HepG2 (cell line): ENCODE measurements around the gene CPT1B. TPM values are rescaled to one million over a fixed set of nuclear protein-coding genes. Genes with fewer than 3 reads are reported as not detected.

Source experiments
- ADNP ChIP-seq: sonication (generic); formaldehyde crosslinking; IDR thresholded peaks from 2 replicates; pipeline ENCODE4 v1.4.0; 2020; ENCODE audit warnings: missing genetic modification reagents
- ARID5B ChIP-seq: IDR thresholded peaks from 2 replicates; pipeline ENCODE4 v1.4.0; 2020; ENCODE audit warnings: mild to moderate bottlenecking, missing genetic modification reagents
- BRCA1 ChIP-seq: sonication (generic); formaldehyde crosslinking; IDR thresholded peaks from 2 replicates; pipeline ENCODE4 v1.4.0; 2020; ENCODE audit warnings: missing genetic modification reagents
- DNMT1 ChIP-seq: sonication (generic); formaldehyde crosslinking; IDR thresholded peaks from 2 replicates; pipeline ENCODE4 v1.5.1; 2020; ENCODE audit warnings: mild to moderate bottlenecking, missing genetic modification reagents
- FOXM1 ChIP-seq: sonication (generic); formaldehyde crosslinking; IDR thresholded peaks from 2 replicates; pipeline ENCODE4 v1.5.0; 2020; ENCODE audit warnings: missing genetic modification reagents
- GATA4 ChIP-seq: sonication (generic); IDR thresholded peaks from 2 replicates; pipeline ENCODE4 v1.6.1; 2016; ENCODE audit warnings: antibody characterized with exemption, low read depth, borderline replicate concordance
- MYPOP ChIP-seq: sonication (generic); formaldehyde crosslinking; IDR thresholded peaks from 2 replicates; pipeline ENCODE4 v1.8.1; 2023; ENCODE audit warnings: mild to moderate bottlenecking, moderate library complexity, missing genetic modification reagents
- NR1H2 ChIP-seq: sonication (generic); formaldehyde crosslinking; IDR thresholded peaks from 2 replicates; pipeline ENCODE4 v1.8.1; 2022; ENCODE audit warnings: low read depth, missing genetic modification reagents, borderline replicate concordance
- RNF2 ChIP-seq: fragments of 450-650 bp; conservative IDR thresholded peaks from 2 replicates; pipeline ENCODE4 v1.6.1; 2016; ENCODE audit warnings: low read depth
- XBP1 ChIP-seq: sonication (generic); formaldehyde crosslinking; IDR thresholded peaks from 2 replicates; pipeline ENCODE4 v1.5.0; 2020; ENCODE audit warnings: missing genetic modification reagents
- ZMAT3 ChIP-seq: sonication (generic); formaldehyde crosslinking; conservative IDR thresholded peaks from 2 replicates; pipeline ENCODE4 v1.7.0; 2021; ENCODE audit warnings: missing genetic modification reagents
- ZNF451 ChIP-seq: sonication (generic); formaldehyde crosslinking; IDR thresholded peaks from 2 replicates; pipeline ENCODE4 v1.5.0; 2020; ENCODE audit warnings: mild to moderate bottlenecking, missing genetic modification reagents
- ZSCAN12 ChIP-seq: sonication (generic); formaldehyde crosslinking; IDR thresholded peaks from 2 replicates; pipeline ENCODE4 v1.9.0; 2021; ENCODE audit warnings: mild to moderate bottlenecking, missing genetic modification reagents
- ZSCAN29 ChIP-seq: sonication (generic); formaldehyde crosslinking; conservative IDR thresholded peaks from 2 replicates; pipeline ENCODE4 v1.4.0; 2020; ENCODE audit warnings: mild to moderate bottlenecking, missing genetic modification reagents
- polyA plus RNA-seq, 8 experiments: library from polyadenylated mRNA; depleted of rRNA in 3 of 8; stranded (reverse) in 7 of 8; unstranded in 1 of 8; fragments of >200 nt; fragmentation: Illumina TruSeq in 4 of 8; extraction: Trizol in 4 of 8; gene quantifications; 2 replicates each; pipeline versions ENCODE4 v1.2.1 to v1.2.3, GENCODE V29; 2011 to 2016; ENCODE audit warnings: low read depth in 4 of 8, missing spikeins in 1 of 8, mixed read lengths in 1 of 8; ENCODE audit not compliant: insufficient read depth in 1 of 8
- total RNA-seq, 5 experiments: library from RNA; depleted of rRNA; stranded (reverse); fragments of >200 nt; fragmentation: Illumina TruSeq; extraction: Trizol; gene quantifications; 2 replicates each; pipeline ENCODE4 v1.2.3, GENCODE V29; 2016; ENCODE audit warnings: low read depth in 1 of 5
- TF ChIP-seq, protein P1 (sequence below): sonication (generic); formaldehyde crosslinking; IDR thresholded peaks from 2 replicates; pipeline ENCODE4 v1.9.0; 2021; ENCODE audit warnings: missing genetic modification reagents, borderline replicate concordance
- TF ChIP-seq, protein P2 (sequence below): sonication (generic); formaldehyde crosslinking; IDR thresholded peaks from 2 replicates; pipeline ENCODE4 v1.4.0; 2020; ENCODE audit warnings: low read depth, mild to moderate bottlenecking, missing genetic modification reagents
- TF ChIP-seq, protein P3 (sequence below): sonication (generic); formaldehyde crosslinking; IDR thresholded peaks from 2 replicates; pipeline ENCODE4 v1.4.0; 2020; ENCODE audit warnings: mild to moderate bottlenecking, missing genetic modification reagents, borderline replicate concordance

The CPT1B gene
- total and polyA plus RNA-seq, 2 of the 13 experiments (the other 11 are each of a cell fraction or from before 2014, with no cell fraction given): 9.2 to 19.5 TPM

DNA sequence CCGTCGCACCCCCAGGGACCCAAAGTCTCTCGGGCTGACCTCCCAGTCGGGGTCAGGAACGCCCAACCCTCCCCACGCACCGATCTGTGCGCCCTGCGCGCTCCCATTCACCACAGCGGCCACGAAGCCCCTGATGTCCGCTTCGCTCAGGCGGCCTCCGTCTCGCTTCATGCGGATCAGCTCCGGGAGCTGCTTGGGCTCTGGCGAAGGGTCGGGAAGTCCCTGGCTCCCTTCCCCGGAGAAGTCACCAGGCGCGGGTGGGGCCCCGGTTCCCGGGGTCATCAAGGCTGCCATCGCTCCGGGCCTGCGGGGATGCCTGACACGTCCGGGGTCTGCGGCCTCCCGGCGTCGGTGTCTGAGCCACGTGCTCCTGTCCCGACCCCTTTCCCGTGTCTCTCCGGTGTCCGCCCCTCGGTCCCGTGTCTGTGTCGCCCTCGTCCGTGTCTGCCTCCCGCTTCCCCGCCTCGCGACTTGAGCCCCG, 48.8 kb downstream of the CPT1B start (continued):
- TF ChIP-seq, protein P1, sequence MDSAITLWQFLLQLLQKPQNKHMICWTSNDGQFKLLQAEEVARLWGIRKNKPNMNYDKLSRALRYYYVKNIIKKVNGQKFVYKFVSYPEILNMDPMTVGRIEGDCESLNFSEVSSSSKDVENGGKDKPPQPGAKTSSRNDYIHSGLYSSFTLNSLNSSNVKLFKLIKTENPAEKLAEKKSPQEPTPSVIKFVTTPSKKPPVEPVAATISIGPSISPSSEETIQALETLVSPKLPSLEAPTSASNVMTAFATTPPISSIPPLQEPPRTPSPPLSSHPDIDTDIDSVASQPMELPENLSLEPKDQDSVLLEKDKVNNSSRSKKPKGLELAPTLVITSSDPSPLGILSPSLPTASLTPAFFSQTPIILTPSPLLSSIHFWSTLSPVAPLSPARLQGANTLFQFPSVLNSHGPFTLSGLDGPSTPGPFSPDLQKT (CRISPR knock-in tag): no peak
- TF ChIP-seq ARID5B (CRISPR knock-in tag): no peak
- TF ChIP-seq NR1H2 (CRISPR knock-in tag): no peak
- TF ChIP-seq BRCA1: no peak
- TF ChIP-seq, protein P2, sequence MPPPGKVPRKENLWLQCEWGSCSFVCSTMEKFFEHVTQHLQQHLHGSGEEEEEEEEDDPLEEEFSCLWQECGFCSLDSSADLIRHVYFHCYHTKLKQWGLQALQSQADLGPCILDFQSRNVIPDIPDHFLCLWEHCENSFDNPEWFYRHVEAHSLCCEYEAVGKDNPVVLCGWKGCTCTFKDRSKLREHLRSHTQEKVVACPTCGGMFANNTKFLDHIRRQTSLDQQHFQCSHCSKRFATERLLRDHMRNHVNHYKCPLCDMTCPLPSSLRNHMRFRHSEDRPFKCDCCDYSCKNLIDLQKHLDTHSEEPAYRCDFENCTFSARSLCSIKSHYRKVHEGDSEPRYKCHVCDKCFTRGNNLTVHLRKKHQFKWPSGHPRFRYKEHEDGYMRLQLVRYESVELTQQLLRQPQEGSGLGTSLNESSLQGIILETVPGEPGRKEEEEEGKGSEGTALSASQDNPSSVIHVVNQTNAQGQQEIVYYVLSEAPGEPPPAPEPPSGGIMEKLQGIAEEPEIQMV (CRISPR knock-in tag): no peak
- TF ChIP-seq ZMAT3 (CRISPR knock-in tag): no peak
- TF ChIP-seq FOXM1 (CRISPR knock-in tag): no peak
- no peak for TF ChIP-seq GATA4
- no peak for TF ChIP-seq ZSCAN12
- TF ChIP-seq ZNF451 (CRISPR knock-in tag): no peak
- no peak for TF ChIP-seq XBP1 (CRISPR knock-in tag)
- no peak for TF ChIP-seq DNMT1 (CRISPR knock-in tag)
- no peak for TF ChIP-seq MYPOP (CRISPR knock-in tag)
- TF ChIP-seq, protein P3, sequence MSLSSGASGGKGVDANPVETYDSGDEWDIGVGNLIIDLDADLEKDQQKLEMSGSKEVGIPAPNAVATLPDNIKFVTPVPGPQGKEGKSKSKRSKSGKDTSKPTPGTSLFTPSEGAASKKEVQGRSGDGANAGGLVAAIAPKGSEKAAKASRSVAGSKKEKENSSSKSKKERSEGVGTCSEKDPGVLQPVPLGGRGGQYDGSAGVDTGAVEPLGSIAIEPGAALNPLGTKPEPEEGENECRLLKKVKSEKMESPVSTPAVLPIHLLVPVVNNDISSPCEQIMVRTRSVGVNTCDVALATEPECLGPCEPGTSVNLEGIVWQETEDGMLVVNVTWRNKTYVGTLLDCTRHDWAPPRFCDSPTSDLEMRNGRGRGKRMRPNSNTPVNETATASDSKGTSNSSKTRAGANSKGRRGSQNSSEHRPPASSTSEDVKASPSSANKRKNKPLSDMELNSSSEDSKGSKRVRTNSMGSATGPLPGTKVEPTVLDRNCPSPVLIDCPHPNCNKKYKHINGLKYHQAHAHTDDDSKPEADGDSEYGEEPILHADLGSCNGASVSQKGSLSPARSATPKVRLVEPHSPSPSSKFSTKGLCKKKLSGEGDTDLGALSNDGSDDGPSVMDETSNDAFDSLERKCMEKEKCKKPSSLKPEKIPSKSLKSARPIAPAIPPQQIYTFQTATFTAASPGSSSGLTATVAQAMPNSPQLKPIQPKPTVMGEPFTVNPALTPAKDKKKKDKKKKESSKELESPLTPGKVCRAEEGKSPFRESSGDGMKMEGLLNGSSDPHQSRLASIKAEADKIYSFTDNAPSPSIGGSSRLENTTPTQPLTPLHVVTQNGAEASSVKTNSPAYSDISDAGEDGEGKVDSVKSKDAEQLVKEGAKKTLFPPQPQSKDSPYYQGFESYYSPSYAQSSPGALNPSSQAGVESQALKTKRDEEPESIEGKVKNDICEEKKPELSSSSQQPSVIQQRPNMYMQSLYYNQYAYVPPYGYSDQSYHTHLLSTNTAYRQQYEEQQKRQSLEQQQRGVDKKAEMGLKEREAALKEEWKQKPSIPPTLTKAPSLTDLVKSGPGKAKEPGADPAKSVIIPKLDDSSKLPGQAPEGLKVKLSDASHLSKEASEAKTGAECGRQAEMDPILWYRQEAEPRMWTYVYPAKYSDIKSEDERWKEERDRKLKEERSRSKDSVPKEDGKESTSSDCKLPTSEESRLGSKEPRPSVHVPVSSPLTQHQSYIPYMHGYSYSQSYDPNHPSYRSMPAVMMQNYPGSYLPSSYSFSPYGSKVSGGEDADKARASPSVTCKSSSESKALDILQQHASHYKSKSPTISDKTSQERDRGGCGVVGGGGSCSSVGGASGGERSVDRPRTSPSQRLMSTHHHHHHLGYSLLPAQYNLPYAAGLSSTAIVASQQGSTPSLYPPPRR (CRISPR knock-in tag): no peak
- TF ChIP-seq ADNP: peak; percentile 10; the same call in 1 of the 2 replicates
- no peak for TF ChIP-seq ZSCAN29
- no peak for TF ChIP-seq RNF2
